Body of pancreas (tissue), 4 donors: ENCODE data around the gene BUD31.

Experiments
- POLR2A ChIP-seq, 3 donors: fragments of 450-650 bp; IDR thresholded peaks; one replicate each; pipeline ENCODE4 v1.6.1; 2016; ENCODE audit warnings: antibody characterized with exemption in 3 of 3, mild to moderate bottlenecking in 2 of 3
- TF ChIP-seq, protein P1 (sequence below), 7 experiments: fragments of 450-650 bp in 4 of 7; fragments of 200-600 bp in 3 of 7; sonication (generic) in 3 of 7; IDR thresholded peaks; one replicate each; pipeline ENCODE4 v1.5.1; 2016 to 2019; ENCODE audit warnings: antibody characterized with exemption in 7 of 7

DNA sequence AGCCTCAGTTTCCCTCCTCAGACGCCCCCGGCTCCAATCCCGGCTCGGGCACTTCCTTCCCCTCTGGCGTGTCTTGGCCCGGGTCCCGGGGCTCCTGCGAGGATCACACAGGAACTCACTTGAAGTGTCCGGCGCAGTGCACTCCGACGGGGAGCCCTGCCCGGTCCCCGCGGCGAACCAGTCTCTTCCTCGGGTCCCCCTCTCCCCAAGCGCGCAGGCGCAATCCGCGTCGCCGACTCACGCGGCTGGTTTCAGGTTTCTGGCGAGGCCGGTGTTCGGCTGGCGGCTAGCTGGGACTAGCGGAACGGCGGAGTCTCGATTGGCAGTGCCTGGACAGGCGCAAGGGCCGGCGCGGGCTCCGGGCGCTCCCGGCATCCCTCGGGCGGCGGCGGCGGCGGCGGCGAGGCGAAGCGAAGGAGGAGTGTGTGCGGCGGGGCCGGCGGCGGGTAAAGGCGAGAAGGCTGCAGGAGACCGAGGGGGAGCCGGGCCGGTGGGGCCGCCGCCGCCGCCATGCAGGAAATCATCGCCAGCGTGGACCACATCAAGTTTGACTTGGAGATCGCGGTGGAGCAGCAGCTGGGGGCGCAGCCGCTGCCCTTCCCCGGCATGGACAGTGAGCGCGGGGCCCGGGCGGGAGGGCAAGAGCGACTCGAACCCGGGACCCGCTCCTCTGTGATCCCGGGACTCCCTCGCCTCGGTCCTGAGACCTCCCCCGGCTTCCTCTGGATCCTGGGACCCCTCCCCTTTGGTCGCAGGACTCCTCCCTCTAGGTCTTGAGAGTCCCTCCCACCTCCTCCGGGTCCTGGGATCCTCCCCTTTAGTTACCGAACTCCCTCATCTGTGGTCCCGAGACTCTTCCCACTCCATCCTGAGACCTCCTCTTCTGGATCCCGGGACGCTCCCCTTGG, 30.1 kb downstream of the BUD31 start, which contains the start of the genes CPSF4 and PTCD1:
- TF ChIP-seq, protein P1, sequence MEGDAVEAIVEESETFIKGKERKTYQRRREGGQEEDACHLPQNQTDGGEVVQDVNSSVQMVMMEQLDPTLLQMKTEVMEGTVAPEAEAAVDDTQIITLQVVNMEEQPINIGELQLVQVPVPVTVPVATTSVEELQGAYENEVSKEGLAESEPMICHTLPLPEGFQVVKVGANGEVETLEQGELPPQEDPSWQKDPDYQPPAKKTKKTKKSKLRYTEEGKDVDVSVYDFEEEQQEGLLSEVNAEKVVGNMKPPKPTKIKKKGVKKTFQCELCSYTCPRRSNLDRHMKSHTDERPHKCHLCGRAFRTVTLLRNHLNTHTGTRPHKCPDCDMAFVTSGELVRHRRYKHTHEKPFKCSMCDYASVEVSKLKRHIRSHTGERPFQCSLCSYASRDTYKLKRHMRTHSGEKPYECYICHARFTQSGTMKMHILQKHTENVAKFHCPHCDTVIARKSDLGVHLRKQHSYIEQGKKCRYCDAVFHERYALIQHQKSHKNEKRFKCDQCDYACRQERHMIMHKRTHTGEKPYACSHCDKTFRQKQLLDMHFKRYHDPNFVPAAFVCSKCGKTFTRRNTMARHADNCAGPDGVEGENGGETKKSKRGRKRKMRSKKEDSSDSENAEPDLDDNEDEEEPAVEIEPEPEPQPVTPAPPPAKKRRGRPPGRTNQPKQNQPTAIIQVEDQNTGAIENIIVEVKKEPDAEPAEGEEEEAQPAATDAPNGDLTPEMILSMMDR (IDR thresholded peaks at IDR 0.05) = peak in 1 of 7 experiments; percentile 25
- TF ChIP-seq POLR2A (IDR thresholded peaks at IDR 0.05) = peak; percentile 34 to 67 (median 64)
